SHP77 treated with DMSO at 0.1 percent for 48 hours (cell line): ENCODE measurements around the gene SLC8B1.
A peak's percentile ranks its signal among the peaks of the same experiment; 100 is the strongest.
"Not testable (repeated sequence)": the region's sequence is repeated elsewhere in the genome, so short reads cannot be mapped to it uniquely, and the experiment has no call there.

Experiments used
- DNase-seq: peaks from one replicate; lab custom pipeline; 2025; lab: John Stamatoyannopoulos, UW

SLC8B1 gene

GRCh38 chr12:113358381-113359132 is 23.6 kb upstream of the SLC8B1 start, which contains the start of gene PLBD2:
Gene PLBD2, plus strand, starts transcription at chr12:113358587. Its CDS starts 14 bp downstream, at chr12:113358601.
- DNase-seq: peak; percentile 80

- not testable (repeated sequence) for DNase-seq
These were observed 19.3 kb upstream of the SLC8B1 start for GRCh38 chr12:113354192-113354591.

- no peak for DNase-seq
These were observed 16.2 kb upstream of the SLC8B1 start for GRCh38 chr12:113351089-113351488.

GRCh38 chr12:113348849-113349536 is 14.1 kb upstream of the SLC8B1 start:
- no peak for DNase-seq

- no peak for DNase-seq
These were observed 13.0 kb upstream of the SLC8B1 start for GRCh38 chr12:113347892-113348291.

GRCh38 chr12:113347107-113347506 is 12.2 kb upstream of the SLC8B1 start:
- no peak for DNase-seq

GRCh38 chr12:113346353-113346752 is 11.4 kb upstream of the SLC8B1 start:
- no peak for DNase-seq

- DNase-seq: no peak
These were observed 10.4 kb upstream of the SLC8B1 start for GRCh38 chr12:113345318-113345717.

- DNase-seq: no peak
These were observed 6.6 kb upstream of the SLC8B1 start for GRCh38 chr12:113341535-113341934.

GRCh38 chr12:113340061-113340460 is 5.2 kb upstream of the SLC8B1 start:
- no peak for DNase-seq

GRCh38 chr12:113339540-113339939 is 4.6 kb upstream of the SLC8B1 start:
- DNase-seq: no peak

GRCh38 chr12:113333877-113334785 is 778 bp downstream of the SLC8B1 start:
- DNase-seq: no peak

- DNase-seq: no peak
These were observed 1.5 kb downstream of the SLC8B1 start for GRCh38 chr12:113333418-113333750.

- DNase-seq: no peak
These were observed 2.1 kb downstream of the SLC8B1 start for GRCh38 chr12:113332688-113333417.

GRCh38 chr12:113330505-113330904 is 4.4 kb downstream of the SLC8B1 start:
- no peak for DNase-seq

GRCh38 chr12:113329791-113330417 is 5.0 kb downstream of the SLC8B1 start:
- DNase-seq: no peak

GRCh38 chr12:113329022-113329790 is 5.7 kb downstream of the SLC8B1 start:
- DNase-seq: no peak

- no peak for DNase-seq
These were observed 6.5 kb downstream of the SLC8B1 start for GRCh38 chr12:113328368-113328889.

GRCh38 chr12:113326775-113327395 is 8.0 kb downstream of the SLC8B1 start:
- DNase-seq: no peak

- DNase-seq: no peak
These were observed 9.0 kb downstream of the SLC8B1 start for GRCh38 chr12:113325916-113326315.
